IPS-18c (cell line): ENCODE data around the gene GPER1.

Experiments used
- H3K4me3 ChIP-seq: 2 replicates; pipeline ENCODE4 v1.7.0; 2013; ENCODE audit warnings: low read depth, mild to moderate bottlenecking, low read length, moderate library complexity; ENCODE audit not compliant: insufficient read depth
- H3K9me3 ChIP-seq: one replicate; pipeline ENCODE4 v1.6.1; 2013; ENCODE audit warnings: mild to moderate bottlenecking, low read length, moderate library complexity; ENCODE audit not compliant: control insufficient read depth, insufficient read depth

The GPER1 gene

GRCh38 chr7:1052031-1052818 is 35.7 kb upstream of the GPER1 start:
- H3K9me3 ChIP-seq, result no peaks in the 10 kb centered on the region

GRCh38 chr7:1053002-1053411 is 34.9 kb upstream of the GPER1 start:
- no peak overlapping the region for H3K4me3 ChIP-seq
- no peaks in the 10 kb centered on the region for H3K9me3 ChIP-seq

More at GRCh38 chr7:1052031-1052818, 35.7 kb upstream of the GPER1 start:
- no peak overlapping the region; the same call in 1 of the 2 replicates for H3K4me3 ChIP-seq

- no peaks in the 10 kb centered on the region for H3K9me3 ChIP-seq
- no peak overlapping the region for H3K4me3 ChIP-seq
Observed at GRCh38 chr7:1053816-1054370, 34.0 kb upstream of the GPER1 start.

GRCh38 chr7:1054438-1054837 is 33.5 kb upstream of the GPER1 start:
- H3K9me3 ChIP-seq, result no peaks in the 10 kb centered on the region
- H3K4me3 ChIP-seq, result no peak overlapping the region

GRCh38 chr7:1054861-1055450 is 33.0 kb upstream of the GPER1 start:
- H3K4me3 ChIP-seq, result no peak overlapping the region
- H3K9me3 ChIP-seq, result no peaks in the 10 kb centered on the region

GRCh38 chr7:1055491-1055955 is 32.4 kb upstream of the GPER1 start:
- H3K4me3 ChIP-seq, result no peak overlapping the region
- no peaks in the 10 kb centered on the region for H3K9me3 ChIP-seq

- H3K9me3 ChIP-seq, result no peaks in the 10 kb centered on the region
- H3K4me3 ChIP-seq, result no peak overlapping the region
Observed at GRCh38 chr7:1055956-1056784, 31.7 kb upstream of the GPER1 start.

- Histone ChIP-seq H3K4me3 (no peak overlapping the region), H3K9me3 (no peaks in the 10 kb centered on the region)
Observed at GRCh38 chr7:1056785-1057410, 31.0 kb upstream of the GPER1 start.

GRCh38 chr7:1057416-1058291 is 30.3 kb upstream of the GPER1 start:
- no peak overlapping the region for H3K4me3 ChIP-seq
- H3K9me3 ChIP-seq, result no peaks in the 10 kb centered on the region

- no peaks in the 10 kb centered on the region for H3K9me3 ChIP-seq
- H3K4me3 ChIP-seq, result no peak overlapping the region
Observed at GRCh38 chr7:1058311-1058710, 29.6 kb upstream of the GPER1 start.

GRCh38 chr7:1058821-1059199 is 29.1 kb upstream of the GPER1 start:
- H3K9me3 ChIP-seq, result no peaks in the 10 kb centered on the region

GRCh38 chr7:1059200-1060091 is 28.5 kb upstream of the GPER1 start:
- H3K4me3 ChIP-seq, result peak overlapping the region; percentile 40
- H3K9me3 ChIP-seq, result no peaks in the 10 kb centered on the region

More at GRCh38 chr7:1058821-1059199, 29.1 kb upstream of the GPER1 start:
- no peak overlapping the region; the same call in 1 of the 2 replicates for H3K4me3 ChIP-seq

- H3K4me3 ChIP-seq, result peak overlapping the region; percentile 40
- no peaks in the 10 kb centered on the region for H3K9me3 ChIP-seq
Observed at GRCh38 chr7:1060315-1061072, 27.4 kb upstream of the GPER1 start.

- Histone ChIP-seq H3K9me3 (no peaks in the 10 kb centered on the region), H3K4me3 (no peak overlapping the region)
Observed at GRCh38 chr7:1061180-1061579, 26.7 kb upstream of the GPER1 start.
